Measurements from ENCODE around the gene GRIP1.

Gene GRIP1

GRCh38 chr12:66612090-66612775 is 66.6 kb downstream of the GRIP1 start:
- Histone ChIP-seq H3K36me3 (replicated peaks; ENCODE audit: insufficient read depth, low read length) (no peaks in the 10 kb centered on the region), H3K9ac (ENCODE audit: low read length) (no peak overlapping the region), H4K20me1 (ENCODE audit: insufficient read depth, low read length) (no peaks in the 10 kb centered on the region), H3K27me3 (replicated peaks; ENCODE audit: insufficient read depth, low read length) (no peaks in the 10 kb centered on the region), H3K4me1 (ENCODE audit: low read length) (peaks cover 8% of the 10 kb centered on the region), H3F3A (ENCODE audit: insufficient read depth, low read length) (no peaks in the 10 kb centered on the region), H2AFZ (ENCODE audit: low read length) (no peak overlapping the region), H3K4me2 (ENCODE audit: low read depth, low read length) (no peak overlapping the region), H3K27ac (ENCODE audit: low read length) (no peak overlapping the region), H3K4me3 (ENCODE audit: low read length) (no peak overlapping the region), H3K79me2 (ENCODE audit: low read length) (no peaks in the 10 kb centered on the region), H3K9me3 (replicated peaks; ENCODE audit: insufficient read depth, low read length) (no peaks in the 10 kb centered on the region), H3K9me2 (replicated peaks; ENCODE audit: insufficient read depth, low read length) (no peaks in the 10 kb centered on the region)
- no peak for DNase-seq
- TF ChIP-seq EZH2phosphoT487 (IDR thresholded peaks at IDR 0.05; ENCODE audit: low read length) (no peak), EZH2 (optimal IDR thresholded peaks at IDR 0.05; ENCODE audit: low read depth, low read length) (no peak), CTCF (IDR thresholded peaks at IDR 0.05; ENCODE audit: low read length) (no peak)

GRCh38 chr12:66607147-66607546 is 71.7 kb downstream of the GRIP1 start:
- DNase-seq = no peak
- H3K27me3 ChIP-seq (replicated peaks; ENCODE audit: insufficient read depth, low read length) = no peaks in the 10 kb centered on the region
- no peaks in the 10 kb centered on the region for H3K9me3 ChIP-seq (replicated peaks; ENCODE audit: insufficient read depth, low read length)
- H2AFZ ChIP-seq (ENCODE audit: low read length) = no peak overlapping the region
- no peak overlapping the region for H3K4me2 ChIP-seq (ENCODE audit: low read depth, low read length)
- H3K4me3 ChIP-seq (ENCODE audit: low read length) = no peak overlapping the region
- no peaks in the 10 kb centered on the region for H3F3A ChIP-seq (ENCODE audit: insufficient read depth, low read length)
- TF ChIP-seq CTCF (IDR thresholded peaks at IDR 0.05; ENCODE audit: low read length) = no peak
- TF ChIP-seq EZH2 (optimal IDR thresholded peaks at IDR 0.05; ENCODE audit: low read depth, low read length) = no peak
- no peak for TF ChIP-seq EZH2phosphoT487 (IDR thresholded peaks at IDR 0.05; ENCODE audit: low read length)
- no peaks in the 10 kb centered on the region for H3K79me2 ChIP-seq (ENCODE audit: low read length)
- no peak overlapping the region for H3K9ac ChIP-seq (ENCODE audit: low read length)
- no peaks in the 10 kb centered on the region for H3K9me2 ChIP-seq (replicated peaks; ENCODE audit: insufficient read depth, low read length)
- H3K27ac ChIP-seq (ENCODE audit: low read length) = no peak overlapping the region
- H3K36me3 ChIP-seq (replicated peaks; ENCODE audit: insufficient read depth, low read length) = no peaks in the 10 kb centered on the region
- H3K4me1 ChIP-seq (ENCODE audit: low read length) = no peaks in the 10 kb centered on the region
- no peaks in the 10 kb centered on the region for H4K20me1 ChIP-seq (ENCODE audit: insufficient read depth, low read length)

GRCh38 chr12:66605293-66605692 is 73.6 kb downstream of the GRIP1 start:
- H3K79me2 ChIP-seq (ENCODE audit: low read length) = no peaks in the 10 kb centered on the region
- H3F3A ChIP-seq (ENCODE audit: insufficient read depth, low read length) = no peaks in the 10 kb centered on the region
- DNase-seq = no peak
- no peak overlapping the region for H3K27ac ChIP-seq (ENCODE audit: low read length)
- no peaks in the 10 kb centered on the region for H4K20me1 ChIP-seq (ENCODE audit: insufficient read depth, low read length)
- H3K4me1 ChIP-seq (ENCODE audit: low read length) = no peaks in the 10 kb centered on the region
- TF ChIP-seq EZH2 (optimal IDR thresholded peaks at IDR 0.05; ENCODE audit: low read depth, low read length) = no peak
- TF ChIP-seq CTCF (IDR thresholded peaks at IDR 0.05; ENCODE audit: low read length) = no peak
- no peak for TF ChIP-seq EZH2phosphoT487 (IDR thresholded peaks at IDR 0.05; ENCODE audit: low read length)
- H3K4me2 ChIP-seq (ENCODE audit: low read depth, low read length) = no peak overlapping the region
- no peaks in the 10 kb centered on the region for H3K9me3 ChIP-seq (replicated peaks; ENCODE audit: insufficient read depth, low read length)
- no peak overlapping the region for H3K9ac ChIP-seq (ENCODE audit: low read length)
- H3K36me3 ChIP-seq (replicated peaks; ENCODE audit: insufficient read depth, low read length) = no peaks in the 10 kb centered on the region
- H3K4me3 ChIP-seq (ENCODE audit: low read length) = no peak overlapping the region
- no peaks in the 10 kb centered on the region for H3K9me2 ChIP-seq (replicated peaks; ENCODE audit: insufficient read depth, low read length)
- no peak overlapping the region for H2AFZ ChIP-seq (ENCODE audit: low read length)
- no peaks in the 10 kb centered on the region for H3K27me3 ChIP-seq (replicated peaks; ENCODE audit: insufficient read depth, low read length)
